OCI-LY1 (cell line): Measurements from ENCODE around the gene ZIC2.

Experiments
- EZH2 ChIP-seq: fragments of 200-600 bp; sonication (generic), shearing (Covaris generic); IDR thresholded peaks from 2 replicates; pipeline ENCODE4 v1.8.0; 2017; ENCODE audit warnings: borderline replicate concordance, mixed run types, mild to moderate bottlenecking, antibody characterized with exemption, low read length, moderate library complexity, mixed read lengths
- TF ChIP-seq, protein P1 (sequence below): fragments of 200-600 bp; sonication (generic), shearing (Covaris generic); IDR thresholded peaks from 2 replicates; pipeline ENCODE4 v1.5.1; 2017; ENCODE audit warnings: mild to moderate bottlenecking, antibody characterized with exemption, low read length, moderate library complexity, mixed read lengths

DNA sequence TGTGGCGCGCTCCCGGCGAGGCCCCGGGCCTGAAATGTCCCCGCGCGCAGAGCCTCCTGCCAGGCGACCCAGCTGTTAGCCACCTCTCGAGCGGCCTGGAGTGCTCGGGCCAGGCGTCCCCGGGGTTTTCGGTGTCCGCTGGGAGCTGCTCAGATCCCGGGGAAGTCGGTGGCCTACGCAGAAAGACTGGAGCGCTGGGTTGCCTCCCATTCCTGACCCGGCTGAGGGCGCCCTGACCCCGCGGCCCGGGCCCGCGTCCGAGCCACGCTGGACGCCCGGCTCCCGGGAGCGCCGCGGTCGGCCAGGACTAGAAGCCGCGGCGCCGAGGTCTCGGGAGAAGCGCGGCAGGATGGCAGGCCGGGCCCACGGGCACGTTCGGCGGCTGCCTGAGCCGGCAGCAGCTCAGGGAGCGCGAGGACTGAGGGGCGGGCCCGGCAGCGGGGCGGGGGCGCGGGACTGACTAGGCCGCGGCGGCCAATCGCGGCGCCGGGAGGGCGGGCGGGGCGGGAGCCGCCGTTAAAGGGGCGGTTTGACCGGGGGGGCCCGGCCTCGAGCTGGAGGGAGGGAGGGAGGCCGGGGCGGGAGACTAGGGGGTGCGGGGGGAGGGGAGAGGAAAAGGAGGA, 1.3 kb upstream of the ZIC2 start:
- TF ChIP-seq, protein P1, sequence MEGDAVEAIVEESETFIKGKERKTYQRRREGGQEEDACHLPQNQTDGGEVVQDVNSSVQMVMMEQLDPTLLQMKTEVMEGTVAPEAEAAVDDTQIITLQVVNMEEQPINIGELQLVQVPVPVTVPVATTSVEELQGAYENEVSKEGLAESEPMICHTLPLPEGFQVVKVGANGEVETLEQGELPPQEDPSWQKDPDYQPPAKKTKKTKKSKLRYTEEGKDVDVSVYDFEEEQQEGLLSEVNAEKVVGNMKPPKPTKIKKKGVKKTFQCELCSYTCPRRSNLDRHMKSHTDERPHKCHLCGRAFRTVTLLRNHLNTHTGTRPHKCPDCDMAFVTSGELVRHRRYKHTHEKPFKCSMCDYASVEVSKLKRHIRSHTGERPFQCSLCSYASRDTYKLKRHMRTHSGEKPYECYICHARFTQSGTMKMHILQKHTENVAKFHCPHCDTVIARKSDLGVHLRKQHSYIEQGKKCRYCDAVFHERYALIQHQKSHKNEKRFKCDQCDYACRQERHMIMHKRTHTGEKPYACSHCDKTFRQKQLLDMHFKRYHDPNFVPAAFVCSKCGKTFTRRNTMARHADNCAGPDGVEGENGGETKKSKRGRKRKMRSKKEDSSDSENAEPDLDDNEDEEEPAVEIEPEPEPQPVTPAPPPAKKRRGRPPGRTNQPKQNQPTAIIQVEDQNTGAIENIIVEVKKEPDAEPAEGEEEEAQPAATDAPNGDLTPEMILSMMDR = no peak
- no peak for TF ChIP-seq EZH2
